ENCODE measurements around the gene SAMHD1. TPM values are rescaled to one million over a fixed set of nuclear protein-coding genes. Genes with fewer than 3 reads are reported as not detected.
"Not testable (repeated sequence)": the region's sequence is repeated elsewhere in the genome, so short reads cannot be mapped to it uniquely, and the experiment has no call there.

SAMHD1 gene
- total RNA-seq, 3 donors from 2014 or later = 146 to 380 (median 311) TPM

DNA sequence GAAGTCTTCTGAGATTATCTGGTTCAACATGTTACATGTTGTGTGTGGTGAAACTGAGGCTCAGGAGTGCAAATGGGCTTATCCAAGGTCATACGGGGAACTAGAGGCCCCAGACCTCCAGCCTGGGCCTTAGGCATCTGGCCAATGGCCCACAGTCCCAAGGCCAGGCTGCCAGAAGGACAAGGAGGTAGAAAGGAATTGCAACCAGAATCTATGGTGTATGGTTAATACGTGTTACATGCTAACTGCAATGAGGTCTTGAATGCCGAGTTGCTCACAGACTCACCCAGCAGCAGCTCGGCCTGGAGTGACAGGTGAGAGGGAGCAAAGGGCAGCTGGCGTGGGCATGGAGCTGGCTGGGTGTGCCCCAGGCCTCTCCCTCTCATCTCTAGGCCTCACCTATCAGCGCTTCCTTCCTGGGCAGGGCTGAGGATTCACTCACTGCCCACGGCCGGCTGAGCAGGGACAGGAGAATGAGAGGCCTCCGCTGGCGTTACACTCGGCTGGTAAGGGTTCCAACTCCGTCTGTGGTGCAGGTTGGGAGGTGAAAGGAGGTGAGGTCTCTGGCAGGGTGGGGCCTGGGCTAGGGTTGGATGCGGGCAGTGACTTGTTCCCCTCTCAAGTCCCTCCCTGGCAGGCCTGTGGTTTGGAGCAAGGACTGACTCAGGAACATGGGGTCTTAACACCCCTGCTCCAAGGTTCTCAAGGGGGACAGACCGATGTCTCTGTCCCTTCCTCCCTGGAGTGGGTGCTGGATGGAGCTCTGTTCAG is 75.6 kb downstream of the SAMHD1 start, which contains the start of gene TLDC2:
Gene TLDC2 (plus strand): TSS at position 437 of the 771 bp plus-strand sequence. CDS start 37 bp downstream, at position 474.
- Histone ChIP-seq H3K27me3 (no peaks in the 10 kb centered on the region), H3K4me3 (no peak within 1 kb of the TSS), H3K27ac (no peak within 1 kb of the TSS), H3K9me3 (no peaks in the 10 kb centered on the region), H3K36me3 (no peaks in the 10 kb centered on the region), H3K4me1 (no peaks in the 10 kb centered on the region)
- TF ChIP-seq POLR2A (IDR thresholded peaks at IDR 0.05) (no peak), POLR2AphosphoS5 (IDR thresholded peaks at IDR 0.05) (no peak)
- TF ChIP-seq, protein P1, sequence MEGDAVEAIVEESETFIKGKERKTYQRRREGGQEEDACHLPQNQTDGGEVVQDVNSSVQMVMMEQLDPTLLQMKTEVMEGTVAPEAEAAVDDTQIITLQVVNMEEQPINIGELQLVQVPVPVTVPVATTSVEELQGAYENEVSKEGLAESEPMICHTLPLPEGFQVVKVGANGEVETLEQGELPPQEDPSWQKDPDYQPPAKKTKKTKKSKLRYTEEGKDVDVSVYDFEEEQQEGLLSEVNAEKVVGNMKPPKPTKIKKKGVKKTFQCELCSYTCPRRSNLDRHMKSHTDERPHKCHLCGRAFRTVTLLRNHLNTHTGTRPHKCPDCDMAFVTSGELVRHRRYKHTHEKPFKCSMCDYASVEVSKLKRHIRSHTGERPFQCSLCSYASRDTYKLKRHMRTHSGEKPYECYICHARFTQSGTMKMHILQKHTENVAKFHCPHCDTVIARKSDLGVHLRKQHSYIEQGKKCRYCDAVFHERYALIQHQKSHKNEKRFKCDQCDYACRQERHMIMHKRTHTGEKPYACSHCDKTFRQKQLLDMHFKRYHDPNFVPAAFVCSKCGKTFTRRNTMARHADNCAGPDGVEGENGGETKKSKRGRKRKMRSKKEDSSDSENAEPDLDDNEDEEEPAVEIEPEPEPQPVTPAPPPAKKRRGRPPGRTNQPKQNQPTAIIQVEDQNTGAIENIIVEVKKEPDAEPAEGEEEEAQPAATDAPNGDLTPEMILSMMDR (IDR thresholded peaks at IDR 0.05) = no peak
- no peak for DNase-seq (ENCODE audit: low spot score in 2 of 2)
- intact Hi-C loops (cut with DNase I; ENCODE audit: low total_unique reads) = no loop called here

GRCh38 chr20:36875093-36875492 is 76.4 kb downstream of the SAMHD1 start:
- H3K4me1 ChIP-seq; DNase-seq (ENCODE audit: low spot score in 2 of 2); H3K27me3 ChIP-seq; H3K9me3 ChIP-seq; H3K4me3 ChIP-seq; H3K36me3 ChIP-seq; intact Hi-C loops (cut with DNase I; ENCODE audit: low total_unique reads); H3K27ac ChIP-seq: not testable (repeated sequence)

DNA sequence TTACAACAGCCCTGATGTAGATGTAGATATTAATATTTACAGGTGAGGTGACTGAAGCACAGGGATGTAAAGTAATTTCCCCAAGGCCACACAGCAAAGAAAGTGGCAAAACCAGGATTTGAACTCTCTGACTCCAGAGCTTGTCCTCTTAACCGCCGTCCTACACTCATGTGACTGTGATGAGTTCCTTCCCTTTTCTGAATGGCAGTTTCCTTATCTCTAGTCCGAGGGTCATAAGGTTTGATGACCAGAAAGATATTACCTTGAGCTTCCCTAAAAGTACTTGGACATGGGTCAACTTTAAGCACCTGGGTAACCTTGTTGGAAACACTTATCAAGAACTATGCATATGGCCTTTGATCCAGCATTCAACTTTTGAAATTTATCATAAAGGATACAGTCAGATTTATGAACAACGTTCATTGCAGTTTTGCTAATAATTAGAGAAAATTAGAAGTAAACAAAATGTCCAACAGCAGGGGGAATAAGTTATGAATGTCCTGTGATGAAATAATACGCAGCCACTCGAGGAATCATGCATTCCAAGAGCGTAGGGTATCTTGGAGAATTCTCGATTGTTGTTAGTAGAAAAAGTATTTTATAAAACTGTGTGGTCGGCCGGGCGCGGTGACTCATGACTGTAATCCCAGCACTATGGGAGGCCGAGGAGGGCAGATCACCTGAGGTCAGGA is 77.9 kb downstream of the SAMHD1 start:
- H3K36me3 ChIP-seq = no peaks in the 10 kb centered on the region
- no peak for DNase-seq (ENCODE audit: low spot score in 2 of 2)
- no peaks in the 10 kb centered on the region for H3K9me3 ChIP-seq
- H3K4me3 ChIP-seq = no peak overlapping the region
- H3K4me1 ChIP-seq = no peaks in the 10 kb centered on the region
- H3K27ac ChIP-seq = no peak overlapping the region
- TF ChIP-seq POLR2A (IDR thresholded peaks at IDR 0.05) = no peak
- TF ChIP-seq, protein P1 (IDR thresholded peaks at IDR 0.05) = no peak
- no peak for TF ChIP-seq POLR2AphosphoS5 (IDR thresholded peaks at IDR 0.05)
- intact Hi-C loops (cut with DNase I; ENCODE audit: low total_unique reads) = no loop called here
- H3K27me3 ChIP-seq = no peaks in the 10 kb centered on the region

DNA sequence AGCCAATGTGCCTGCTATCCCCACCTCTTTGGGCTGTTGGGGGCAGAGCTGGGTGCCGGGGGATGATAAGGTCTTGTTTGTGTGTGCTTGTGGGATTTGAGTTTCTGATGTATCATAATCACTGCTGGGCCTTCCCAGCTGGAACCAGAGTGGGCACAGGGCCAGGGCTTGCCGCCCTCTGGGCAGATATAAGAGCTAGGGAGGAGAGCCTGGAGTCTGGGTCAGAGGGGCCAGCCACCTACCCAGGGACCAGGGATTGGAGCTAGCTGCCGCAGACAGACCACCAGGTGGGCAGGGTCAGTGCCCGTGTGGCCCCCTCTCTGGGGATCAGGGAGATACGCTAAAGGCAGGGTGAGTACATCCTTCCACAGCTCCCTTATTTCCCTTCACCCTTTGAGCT is 78.7 kb downstream of the SAMHD1 start:
- TF ChIP-seq POLR2A (IDR thresholded peaks at IDR 0.05) (no peak), POLR2AphosphoS5 (IDR thresholded peaks at IDR 0.05) (no peak)
- TF ChIP-seq, protein P1 (IDR thresholded peaks at IDR 0.05) = no peak
- intact Hi-C loops (cut with DNase I; ENCODE audit: low total_unique reads) = no loop called here
- H3K27ac ChIP-seq = no peak overlapping the region
- no peaks in the 10 kb centered on the region for H3K4me1 ChIP-seq
- H3K4me3 ChIP-seq = no peak overlapping the region
- no peak for DNase-seq (ENCODE audit: low spot score in 2 of 2)
- H3K27me3 ChIP-seq = no peaks in the 10 kb centered on the region
- H3K9me3 ChIP-seq = no peaks in the 10 kb centered on the region
- H3K36me3 ChIP-seq = no peaks in the 10 kb centered on the region

- Histone ChIP-seq H3K4me1 (no peaks in the 10 kb centered on the region), H3K27me3 (no peaks in the 10 kb centered on the region), H3K9me3 (no peaks in the 10 kb centered on the region), H3K4me3 (no peak overlapping the region), H3K27ac (no peak overlapping the region), H3K36me3 (no peaks in the 10 kb centered on the region)
- no peak for DNase-seq (ENCODE audit: low spot score in 2 of 2)
- intact Hi-C loops (cut with DNase I; ENCODE audit: low total_unique reads) = no loop called here
- TF ChIP-seq, protein P1 (IDR thresholded peaks at IDR 0.05) = no peak
- no peak for TF ChIP-seq POLR2AphosphoS5 (IDR thresholded peaks at IDR 0.05)
- TF ChIP-seq POLR2A (IDR thresholded peaks at IDR 0.05) = no peak
Observed at GRCh38 chr20:36871640-36872570, 79.6 kb downstream of the SAMHD1 start.
